Activated naive CD4-positive, alpha-beta T cell treated with anti-CD3 and anti-CD28 coated beads for 36 hours (primary cell): ENCODE results near the gene OR6C76. TPM values are rescaled to one million over a fixed set of nuclear protein-coding genes. Genes with fewer than 3 reads are reported as not detected.

Source experiments
- total RNA-seq, 2 experiments: library from RNA; stranded (reverse); gene quantifications; one replicate each; pipeline ENCODE4 v1.2.3, GENCODE V29; 2021

The OR6C76 gene
- total RNA-seq, 2 experiments from 2014 or later = not detected

Other genes with a start within 250 kb of the OR6C76 start
- not detected for gene OR10A7, start 205.2 kb upstream of the OR6C76 start, total RNA-seq
- gene OR6C74, start 181.6 kb upstream of the OR6C76 start, total RNA-seq = not detected
- gene OR6C6, start 129.7 kb upstream of the OR6C76 start, total RNA-seq = not detected
- gene OR6C1, start 111.9 kb upstream of the OR6C76 start, total RNA-seq = not detected
- gene OR6C3, start 95.5 kb upstream of the OR6C76 start, total RNA-seq = not detected
- not detected for gene OR6C75, start 63.3 kb upstream of the OR6C76 start, total RNA-seq
- gene OR6C65, start 25.7 kb upstream of the OR6C76 start, total RNA-seq = not detected
- gene OR6C2, start 17.8 kb downstream of the OR6C76 start, total RNA-seq = not detected
- not detected for gene OR6C70, start 43.9 kb downstream of the OR6C76 start, total RNA-seq
- not detected for gene OR6C68, start 66.1 kb downstream of the OR6C76 start, total RNA-seq
- not detected for gene OR6C4, start 123.3 kb downstream of the OR6C76 start, total RNA-seq
- gene OR2AP1, start 146.2 kb downstream of the OR6C76 start, total RNA-seq = not detected
- not detected for gene OR10P1, start 210.6 kb downstream of the OR6C76 start, total RNA-seq